KMS-11 (cell line): Measurements from ENCODE around the gene PFKFB1.

Experiments used
- H2AFZ ChIP-seq: fragments of 200-600 bp; sonication (generic); 2 replicates; pipeline ENCODE4 v1.6.1; 2016; ENCODE audit warnings: antibody characterized with exemption, mixed run types, low read depth
- H3K27ac ChIP-seq: fragments of 200-600 bp; sonication (generic); 2 replicates; pipeline ENCODE4 v1.6.1; 2016; ENCODE audit warnings: mild to moderate bottlenecking, mixed run types
- H3K27me3 ChIP-seq: fragments of 200-600 bp; sonication (generic); 2 replicates; pipeline ENCODE4 v1.6.1; 2017; ENCODE audit warnings: mild to moderate bottlenecking, low read depth, mixed run types, moderate library complexity; ENCODE audit not compliant: insufficient read depth
- H3K36me3 ChIP-seq: fragments of 200-600 bp; sonication (generic); 2 replicates; pipeline ENCODE4 v1.6.1; 2017; ENCODE audit warnings: mild to moderate bottlenecking, mixed run types; ENCODE audit not compliant: insufficient read depth
- H3K4me1 ChIP-seq: fragments of 200-600 bp; sonication (generic); 2 replicates; pipeline ENCODE4 v1.6.1; 2016; ENCODE audit warnings: mild to moderate bottlenecking, low read depth, mixed run types; ENCODE audit not compliant: poor library complexity, severe bottlenecking
- H3K4me2 ChIP-seq: fragments of 200-600 bp; sonication (generic); 2 replicates; pipeline ENCODE4 v1.7.0; 2016; ENCODE audit warnings: mild to moderate bottlenecking, mixed run types
- H3K4me3 ChIP-seq: fragments of 200-600 bp; sonication (generic); IDR thresholded peaks from 2 replicates; pipeline ENCODE4 v1.6.1; 2017; ENCODE audit warnings: low read depth, low read length, mixed read lengths; ENCODE audit not compliant: insufficient read depth
- H3K79me2 ChIP-seq: fragments of 200-600 bp; sonication (generic); 2 replicates; pipeline ENCODE4 v1.6.1; 2016; ENCODE audit warnings: low read depth, mixed run types; ENCODE audit not compliant: insufficient read depth
- H3K9ac ChIP-seq: fragments of 200-600 bp; sonication (generic); 2 replicates; pipeline ENCODE4 v1.6.1; 2016; ENCODE audit warnings: mild to moderate bottlenecking, mixed run types
- H4K20me1 ChIP-seq: fragments of 200-600 bp; sonication (generic); 2 replicates; pipeline ENCODE4 v1.6.1; 2016; ENCODE audit warnings: mild to moderate bottlenecking, mixed run types; ENCODE audit not compliant: insufficient read depth
- TF ChIP-seq, protein P1 (sequence below): fragments of 200-600 bp; sonication (generic); conservative IDR thresholded peaks from 2 replicates; pipeline ENCODE4 v1.6.1; 2017; ENCODE audit warnings: low read depth, mild to moderate bottlenecking, antibody characterized with exemption, low read length, moderate library complexity, mixed read lengths

PFKFB1 gene

GRCh38 chrX:55008571-55009358 is 14.8 kb upstream of the PFKFB1 start:
- Histone ChIP-seq H4K20me1 (no peaks in the 10 kb centered on the region), H3K27ac (no peak overlapping the region), H2AFZ (no peak overlapping the region), H3K27me3 (no peaks in the 10 kb centered on the region), H3K4me3 (no peak overlapping the region), H3K36me3 (no peaks in the 10 kb centered on the region), H3K79me2 (no peaks in the 10 kb centered on the region), H3K4me1 (no peaks in the 10 kb centered on the region), H3K4me2 (no peak overlapping the region), H3K9ac (no peak overlapping the region)
- TF ChIP-seq, protein P1, sequence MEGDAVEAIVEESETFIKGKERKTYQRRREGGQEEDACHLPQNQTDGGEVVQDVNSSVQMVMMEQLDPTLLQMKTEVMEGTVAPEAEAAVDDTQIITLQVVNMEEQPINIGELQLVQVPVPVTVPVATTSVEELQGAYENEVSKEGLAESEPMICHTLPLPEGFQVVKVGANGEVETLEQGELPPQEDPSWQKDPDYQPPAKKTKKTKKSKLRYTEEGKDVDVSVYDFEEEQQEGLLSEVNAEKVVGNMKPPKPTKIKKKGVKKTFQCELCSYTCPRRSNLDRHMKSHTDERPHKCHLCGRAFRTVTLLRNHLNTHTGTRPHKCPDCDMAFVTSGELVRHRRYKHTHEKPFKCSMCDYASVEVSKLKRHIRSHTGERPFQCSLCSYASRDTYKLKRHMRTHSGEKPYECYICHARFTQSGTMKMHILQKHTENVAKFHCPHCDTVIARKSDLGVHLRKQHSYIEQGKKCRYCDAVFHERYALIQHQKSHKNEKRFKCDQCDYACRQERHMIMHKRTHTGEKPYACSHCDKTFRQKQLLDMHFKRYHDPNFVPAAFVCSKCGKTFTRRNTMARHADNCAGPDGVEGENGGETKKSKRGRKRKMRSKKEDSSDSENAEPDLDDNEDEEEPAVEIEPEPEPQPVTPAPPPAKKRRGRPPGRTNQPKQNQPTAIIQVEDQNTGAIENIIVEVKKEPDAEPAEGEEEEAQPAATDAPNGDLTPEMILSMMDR, result no peak

DNA sequence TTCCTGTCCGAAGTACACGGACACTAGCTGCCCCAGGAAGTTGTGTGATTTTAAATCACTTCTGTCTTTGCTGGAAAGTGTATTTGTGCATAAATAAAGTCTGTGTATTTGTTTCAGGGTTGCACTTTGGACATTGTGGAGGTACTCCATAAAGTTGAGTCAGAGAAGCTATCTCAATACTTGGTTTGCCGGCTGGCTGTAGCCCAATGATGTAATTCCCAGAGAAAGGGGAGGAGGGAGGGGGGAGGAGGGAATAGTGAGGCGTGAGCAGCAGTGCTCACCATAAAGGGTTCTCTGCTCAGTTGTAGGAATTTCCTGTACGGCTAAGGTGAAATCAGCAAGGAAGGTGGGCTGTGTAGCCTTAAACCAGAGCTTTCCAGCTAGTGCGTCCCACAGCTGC is 13.7 kb upstream of the PFKFB1 start:
- Histone ChIP-seq H3K4me1 (no peaks in the 10 kb centered on the region), H3K27ac (no peak overlapping the region), H3K4me2 (no peak overlapping the region), H2AFZ (no peak overlapping the region), H3K36me3 (no peaks in the 10 kb centered on the region), H4K20me1 (no peaks in the 10 kb centered on the region), H3K9ac (no peak overlapping the region), H3K79me2 (no peaks in the 10 kb centered on the region), H3K27me3 (no peaks in the 10 kb centered on the region), H3K4me3 (no peak overlapping the region)
- TF ChIP-seq, protein P1, result no peak

GRCh38 chrX:55006827-55007621 is 13.0 kb upstream of the PFKFB1 start:
- H3K36me3 ChIP-seq, result no peaks in the 10 kb centered on the region
- no peak overlapping the region for H3K4me3 ChIP-seq
- no peak overlapping the region for H3K9ac ChIP-seq
- no peak overlapping the region for H3K27ac ChIP-seq
- TF ChIP-seq, protein P1, result no peak
- no peaks in the 10 kb centered on the region for H3K4me1 ChIP-seq
- H3K4me2 ChIP-seq, result no peak overlapping the region
- H2AFZ ChIP-seq, result no peak overlapping the region
- H3K27me3 ChIP-seq, result no peaks in the 10 kb centered on the region
- no peaks in the 10 kb centered on the region for H4K20me1 ChIP-seq
- H3K79me2 ChIP-seq, result no peaks in the 10 kb centered on the region

- TF ChIP-seq, protein P1, result no peak
- Histone ChIP-seq H3K79me2 (peaks cover 12% of the 10 kb centered on the region), H2AFZ (no peak overlapping the region), H3K9ac (no peak overlapping the region), H3K4me2 (no peak overlapping the region), H4K20me1 (no peaks in the 10 kb centered on the region), H3K4me1 (peaks cover 4% of the 10 kb centered on the region), H3K27ac (no peak overlapping the region), H3K4me3 (no peak overlapping the region), H3K36me3 (no peaks in the 10 kb centered on the region), H3K27me3 (no peaks in the 10 kb centered on the region)
Measured at GRCh38 chrX:55005256-55005655, 11.3 kb upstream of the PFKFB1 start.
